SU-DHL-6 (cell line): ENCODE data around the gene ZNRF1.

Experiments
- EZH2phosphoT487 ChIP-seq: fragments of 200-600 bp; sonication (generic), shearing (Covaris generic); conservative IDR thresholded peaks from 2 replicates; pipeline ENCODE4 v1.6.1; 2018; ENCODE audit warnings: mild to moderate bottlenecking, antibody characterized with exemption, low read length, moderate library complexity, mixed read lengths
- TF ChIP-seq, protein P1 (sequence below): fragments of 200-600 bp; sonication (generic); IDR thresholded peaks from one replicate; pipeline ENCODE4 v1.5.1; 2017; ENCODE audit warnings: antibody characterized with exemption, mild to moderate bottlenecking, low read length, moderate library complexity; ENCODE audit not compliant: insufficient read depth, poor library complexity, severe bottlenecking

DNA sequence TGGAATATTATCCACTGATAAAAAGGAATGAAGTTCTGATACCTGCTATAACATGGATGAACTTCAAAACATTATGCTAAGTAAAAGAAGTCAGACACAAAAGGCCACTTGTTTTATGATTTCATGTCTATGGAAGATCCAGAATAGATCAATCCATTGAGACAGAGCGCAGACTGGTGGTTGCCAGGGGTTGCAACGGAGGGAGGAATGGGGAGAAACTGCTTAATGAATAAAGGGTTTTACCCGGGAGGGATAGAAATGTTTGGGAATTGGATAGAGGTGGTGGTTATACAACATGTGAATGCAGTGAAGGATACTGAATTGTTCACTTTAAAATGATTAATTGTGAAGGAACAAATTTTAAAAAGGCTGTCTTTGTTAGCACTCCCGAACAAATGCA lies 44.1 kb upstream of the ZNRF1 start:
- TF ChIP-seq, protein P1, sequence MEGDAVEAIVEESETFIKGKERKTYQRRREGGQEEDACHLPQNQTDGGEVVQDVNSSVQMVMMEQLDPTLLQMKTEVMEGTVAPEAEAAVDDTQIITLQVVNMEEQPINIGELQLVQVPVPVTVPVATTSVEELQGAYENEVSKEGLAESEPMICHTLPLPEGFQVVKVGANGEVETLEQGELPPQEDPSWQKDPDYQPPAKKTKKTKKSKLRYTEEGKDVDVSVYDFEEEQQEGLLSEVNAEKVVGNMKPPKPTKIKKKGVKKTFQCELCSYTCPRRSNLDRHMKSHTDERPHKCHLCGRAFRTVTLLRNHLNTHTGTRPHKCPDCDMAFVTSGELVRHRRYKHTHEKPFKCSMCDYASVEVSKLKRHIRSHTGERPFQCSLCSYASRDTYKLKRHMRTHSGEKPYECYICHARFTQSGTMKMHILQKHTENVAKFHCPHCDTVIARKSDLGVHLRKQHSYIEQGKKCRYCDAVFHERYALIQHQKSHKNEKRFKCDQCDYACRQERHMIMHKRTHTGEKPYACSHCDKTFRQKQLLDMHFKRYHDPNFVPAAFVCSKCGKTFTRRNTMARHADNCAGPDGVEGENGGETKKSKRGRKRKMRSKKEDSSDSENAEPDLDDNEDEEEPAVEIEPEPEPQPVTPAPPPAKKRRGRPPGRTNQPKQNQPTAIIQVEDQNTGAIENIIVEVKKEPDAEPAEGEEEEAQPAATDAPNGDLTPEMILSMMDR: no peak
- TF ChIP-seq EZH2phosphoT487: no peak
